ENCODE results near the gene SFN.
"Not testable (repeated sequence)": the region's sequence is repeated elsewhere in the genome, so short reads cannot be mapped to it uniquely, and the experiment has no call there.

The SFN gene

DNA sequence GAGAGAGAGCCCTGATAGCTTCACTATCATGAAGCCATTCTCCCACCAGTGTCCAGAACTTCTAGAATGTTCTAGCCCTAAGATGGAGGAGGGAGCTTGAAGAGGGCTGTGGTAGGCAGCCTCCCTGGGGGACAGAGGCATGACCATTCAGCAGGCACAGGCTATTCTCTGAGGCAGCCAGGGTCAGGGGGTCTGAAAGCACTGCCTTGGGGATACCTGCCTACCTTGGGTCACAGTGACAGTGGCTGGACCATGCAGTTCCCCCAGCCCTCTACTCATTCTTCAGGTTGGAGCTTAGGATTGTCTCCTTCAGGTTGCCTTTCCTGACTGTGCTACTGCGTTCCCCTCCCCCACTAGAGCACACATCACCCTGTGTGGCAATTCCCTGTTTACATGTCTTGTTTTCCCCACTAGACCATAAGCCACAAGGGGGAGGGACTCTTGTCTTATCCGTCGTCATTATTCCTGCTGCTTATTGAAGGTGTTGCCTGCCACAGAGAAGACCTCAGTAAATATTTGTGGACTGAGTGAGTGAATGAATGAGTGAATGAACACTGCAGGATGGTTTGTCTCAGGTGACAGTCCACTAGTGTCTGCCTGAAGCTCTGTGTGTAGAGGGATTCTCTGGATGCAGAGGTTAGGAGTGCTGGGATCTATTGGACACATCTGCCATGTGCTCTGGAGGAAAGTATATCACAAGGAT, 31.3 kb upstream of the SFN start:
- DNase-seq (ENCODE audit: low spot score), result no peak
- TF ChIP-seq CTCF (IDR thresholded peaks at IDR 0.05; ENCODE audit: extremely low read depth, missing control alignments), result no peak

- no peak for DNase-seq (ENCODE audit: low spot score)
- no peak for TF ChIP-seq CTCF (IDR thresholded peaks at IDR 0.05; ENCODE audit: extremely low read depth, missing control alignments)
Measured at GRCh38 chr1:26832249-26832960, 30.5 kb upstream of the SFN start.

DNA sequence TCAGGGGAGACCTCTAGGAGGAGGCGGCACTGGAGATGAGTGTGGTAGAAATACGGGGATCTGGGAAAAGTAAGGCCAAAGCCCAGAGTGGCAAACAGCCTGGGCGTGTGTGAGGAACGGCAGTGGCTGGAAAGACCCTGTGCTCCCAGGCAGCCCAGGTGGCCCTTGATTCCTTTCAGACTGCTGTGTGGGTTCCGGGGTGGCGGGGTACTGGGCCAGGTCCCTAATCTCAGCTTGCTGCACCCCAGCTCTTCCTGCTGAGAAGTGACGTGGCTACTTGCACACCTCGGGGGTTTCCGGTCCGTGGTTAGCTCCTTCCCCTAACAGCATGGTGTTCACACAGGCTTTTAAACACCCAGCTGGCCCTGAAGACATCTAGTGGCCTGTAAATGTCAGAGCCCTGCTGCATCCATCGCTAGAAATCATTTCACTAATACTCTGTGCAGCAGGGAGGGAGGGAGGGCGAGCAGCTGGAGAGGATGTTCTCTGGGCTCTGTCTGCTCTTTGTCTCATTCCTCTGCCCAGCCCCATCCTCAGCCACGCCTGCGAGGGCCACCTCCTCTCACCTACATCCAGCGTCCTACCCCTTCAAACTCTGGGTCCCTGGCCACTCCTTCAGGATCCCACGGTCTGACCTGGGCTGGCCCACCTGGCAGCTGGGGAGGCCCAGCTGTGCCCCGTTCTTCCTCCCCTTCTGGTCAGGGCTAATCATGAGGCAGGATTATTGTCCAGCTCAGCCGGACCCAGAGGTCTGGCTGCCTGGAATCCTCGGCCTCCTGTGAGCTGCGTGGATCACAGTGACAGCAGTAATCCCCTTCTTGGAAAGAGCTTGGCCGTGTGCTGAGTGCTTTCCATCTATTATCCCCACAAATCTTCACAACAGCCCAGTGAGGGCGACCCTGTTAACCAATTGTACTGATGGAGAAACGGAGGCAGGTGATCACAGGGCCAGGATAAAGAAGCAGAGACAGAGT, 29.2 kb upstream of the SFN start:
- peak; percentile 90 for DNase-seq (ENCODE audit: low spot score)

GRCh38 chr1:26837665-26838064, 25.3 kb upstream of the SFN start:
- not testable (repeated sequence) for DNase-seq (ENCODE audit: low spot score)

More for the DNA sequence above, 29.2 kb upstream of the SFN start:
- peak; percentile 15 for TF ChIP-seq CTCF (IDR thresholded peaks at IDR 0.05; ENCODE audit: extremely low read depth, missing control alignments)

GRCh38 chr1:26838474-26839338, 24.2 kb upstream of the SFN start:
- no peak for TF ChIP-seq CTCF (IDR thresholded peaks at IDR 0.05; ENCODE audit: extremely low read depth, missing control alignments)

DNA sequence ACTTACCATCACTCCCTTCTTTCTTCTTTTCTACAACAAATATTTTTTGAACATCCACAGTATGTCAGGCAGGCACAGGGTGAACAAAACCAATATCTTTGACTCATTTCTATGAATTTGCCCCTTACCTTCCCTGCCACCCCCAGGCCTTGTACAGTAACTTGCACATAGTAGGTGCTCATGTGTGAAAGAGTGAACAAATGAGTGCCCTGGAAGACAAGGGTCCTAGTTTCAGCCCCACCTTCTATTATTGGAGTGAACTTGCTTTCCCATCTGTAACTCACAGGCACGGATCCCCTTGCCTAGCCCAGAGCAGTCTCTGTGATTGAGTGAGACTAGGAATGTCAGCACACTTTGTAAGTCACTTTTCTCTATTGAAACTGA, 23.6 kb upstream of the SFN start:
- TF ChIP-seq CTCF (IDR thresholded peaks at IDR 0.05; ENCODE audit: extremely low read depth, missing control alignments), result no peak
- DNase-seq (ENCODE audit: low spot score), result no peak

More at GRCh38 chr1:26838474-26839338, 24.2 kb upstream of the SFN start:
- DNase-seq (ENCODE audit: low spot score), result peak; percentile 84

DNA sequence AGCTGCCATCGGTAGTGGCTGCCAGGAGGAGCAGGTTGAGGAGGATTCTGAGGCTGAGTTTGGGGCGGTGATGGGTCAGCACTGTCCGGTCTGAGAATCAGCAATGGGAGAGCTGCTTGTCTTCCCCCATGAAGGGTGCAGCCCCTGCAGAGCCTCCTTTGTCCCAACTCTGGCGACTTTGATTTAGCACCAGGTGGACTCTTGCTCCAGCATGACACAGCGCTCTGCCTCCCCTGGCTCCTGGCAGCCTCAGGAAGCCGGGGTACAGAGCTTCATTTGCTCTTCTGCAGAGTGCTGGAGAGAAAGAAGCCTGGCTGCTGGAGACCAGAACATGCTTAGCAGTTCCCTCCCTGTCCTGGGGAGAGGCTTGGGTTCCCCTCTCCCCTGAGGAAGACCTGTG, 23.2 kb upstream of the SFN start:
- TF ChIP-seq CTCF (IDR thresholded peaks at IDR 0.05; ENCODE audit: extremely low read depth, missing control alignments), result no peak
- DNase-seq (ENCODE audit: low spot score), result no peak
